ENCODE data around the gene NFIC.

The NFIC gene

GRCh38 chr19:3386447-3387234 is 20.3 kb downstream of the NFIC start:
- Histone ChIP-seq H3K9me2 (replicated peaks; ENCODE audit: low read depth, low read length) (no peaks in the 10 kb centered on the region), H4K20me1 (ENCODE audit: insufficient read depth, low read length, poor library complexity, severe bottlenecking) (peaks cover 53% of the 10 kb centered on the region), H3K36me3 (ENCODE audit: insufficient read depth, low read length) (peaks cover 29% of the 10 kb centered on the region; the same call in 1 of the 2 replicates), H3K79me2 (ENCODE audit: insufficient read depth, low read length) (peaks cover 83% of the 10 kb centered on the region; the same call in 1 of the 2 replicates), H3K4me2 (ENCODE audit: low read depth, low read length, poor library complexity, severe bottlenecking) (no peak overlapping the region), H3K4me1 (ENCODE audit: insufficient read depth, low read length, poor library complexity, severe bottlenecking) (peaks cover 4% of the 10 kb centered on the region), H2AFZ (ENCODE audit: low read length) (no peak overlapping the region), H3K27me3 (ENCODE audit: insufficient read depth, low read length, poor library complexity, severe bottlenecking) (no peaks in the 10 kb centered on the region), H3K4me3 (ENCODE audit: low read length, poor library complexity, severe bottlenecking) (no peak overlapping the region), H3K9ac (ENCODE audit: low read depth, low read length, poor library complexity, severe bottlenecking) (no peak overlapping the region), H3F3A (ENCODE audit: low read depth) (no peaks in the 10 kb centered on the region), H3K9me3 (ENCODE audit: insufficient read depth, low read depth, low read length) (no peaks in the 10 kb centered on the region)
- TF ChIP-seq, protein P1, sequence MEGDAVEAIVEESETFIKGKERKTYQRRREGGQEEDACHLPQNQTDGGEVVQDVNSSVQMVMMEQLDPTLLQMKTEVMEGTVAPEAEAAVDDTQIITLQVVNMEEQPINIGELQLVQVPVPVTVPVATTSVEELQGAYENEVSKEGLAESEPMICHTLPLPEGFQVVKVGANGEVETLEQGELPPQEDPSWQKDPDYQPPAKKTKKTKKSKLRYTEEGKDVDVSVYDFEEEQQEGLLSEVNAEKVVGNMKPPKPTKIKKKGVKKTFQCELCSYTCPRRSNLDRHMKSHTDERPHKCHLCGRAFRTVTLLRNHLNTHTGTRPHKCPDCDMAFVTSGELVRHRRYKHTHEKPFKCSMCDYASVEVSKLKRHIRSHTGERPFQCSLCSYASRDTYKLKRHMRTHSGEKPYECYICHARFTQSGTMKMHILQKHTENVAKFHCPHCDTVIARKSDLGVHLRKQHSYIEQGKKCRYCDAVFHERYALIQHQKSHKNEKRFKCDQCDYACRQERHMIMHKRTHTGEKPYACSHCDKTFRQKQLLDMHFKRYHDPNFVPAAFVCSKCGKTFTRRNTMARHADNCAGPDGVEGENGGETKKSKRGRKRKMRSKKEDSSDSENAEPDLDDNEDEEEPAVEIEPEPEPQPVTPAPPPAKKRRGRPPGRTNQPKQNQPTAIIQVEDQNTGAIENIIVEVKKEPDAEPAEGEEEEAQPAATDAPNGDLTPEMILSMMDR (conservative IDR thresholded peaks at IDR 0.05; ENCODE audit: low read length), result no peak
- no peak for TF ChIP-seq EZH2phosphoT487 (IDR thresholded peaks at IDR 0.05; ENCODE audit: borderline replicate concordance)

GRCh38 chr19:3387645-3388589 is 21.5 kb downstream of the NFIC start:
- no peak for TF ChIP-seq EZH2phosphoT487 (IDR thresholded peaks at IDR 0.05; ENCODE audit: borderline replicate concordance)
- H3K36me3 ChIP-seq (ENCODE audit: insufficient read depth, low read length), result peaks cover 24% of the 10 kb centered on the region; the same call in 1 of the 2 replicates
- peaks cover 4% of the 10 kb centered on the region for H3K4me1 ChIP-seq (ENCODE audit: insufficient read depth, low read length, poor library complexity, severe bottlenecking)
- H3K79me2 ChIP-seq (ENCODE audit: insufficient read depth, low read length), result peaks cover 71% of the 10 kb centered on the region; the same call in 1 of the 2 replicates
- no peaks in the 10 kb centered on the region for H3K9me3 ChIP-seq (ENCODE audit: insufficient read depth, low read depth, low read length)
- H3K9me2 ChIP-seq (replicated peaks; ENCODE audit: low read depth, low read length), result no peaks in the 10 kb centered on the region
- no peak overlapping the region for H3K4me2 ChIP-seq (ENCODE audit: low read depth, low read length, poor library complexity, severe bottlenecking)
- H4K20me1 ChIP-seq (ENCODE audit: insufficient read depth, low read length, poor library complexity, severe bottlenecking), result peaks cover 46% of the 10 kb centered on the region
- no peaks in the 10 kb centered on the region for H3K27me3 ChIP-seq (ENCODE audit: insufficient read depth, low read length, poor library complexity, severe bottlenecking)
- H3K4me3 ChIP-seq (ENCODE audit: low read length, poor library complexity, severe bottlenecking), result no peak overlapping the region
- H3F3A ChIP-seq (ENCODE audit: low read depth), result no peaks in the 10 kb centered on the region
- no peak overlapping the region for H2AFZ ChIP-seq (ENCODE audit: low read length)
- H3K9ac ChIP-seq (ENCODE audit: low read depth, low read length, poor library complexity, severe bottlenecking), result no peak overlapping the region

DNA sequence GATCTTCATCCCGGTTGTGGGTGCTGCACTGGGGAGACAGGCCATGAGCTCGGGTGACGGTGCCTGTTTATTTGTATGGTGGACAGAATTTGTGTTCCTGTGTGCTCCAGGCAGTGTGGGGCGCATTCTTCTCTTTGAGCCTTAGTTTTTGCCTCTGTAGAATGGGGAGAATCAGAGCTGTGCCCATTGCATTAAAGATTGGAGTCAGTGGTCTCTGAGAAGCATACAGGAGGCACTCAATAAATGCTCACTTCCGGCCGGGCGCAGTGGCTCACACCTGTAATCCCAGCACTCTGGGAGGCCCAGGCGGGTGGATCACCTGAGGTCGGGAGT is 23.0 kb downstream of the NFIC start:
- H3K79me2 ChIP-seq (ENCODE audit: insufficient read depth, low read length), result peaks cover 64% of the 10 kb centered on the region; the same call in 1 of the 2 replicates
- H3K9me2 ChIP-seq (replicated peaks; ENCODE audit: low read depth, low read length), result no peaks in the 10 kb centered on the region
- no peak overlapping the region for H3K4me3 ChIP-seq (ENCODE audit: low read length, poor library complexity, severe bottlenecking)
- H3K9me3 ChIP-seq (ENCODE audit: insufficient read depth, low read depth, low read length), result no peaks in the 10 kb centered on the region
- no peak overlapping the region for H2AFZ ChIP-seq (ENCODE audit: low read length)
- peaks cover 16% of the 10 kb centered on the region; the same call in 1 of the 2 replicates for H3K36me3 ChIP-seq (ENCODE audit: insufficient read depth, low read length)
- H3K4me2 ChIP-seq (ENCODE audit: low read depth, low read length, poor library complexity, severe bottlenecking), result no peak overlapping the region
- no peak for TF ChIP-seq EZH2phosphoT487 (IDR thresholded peaks at IDR 0.05; ENCODE audit: borderline replicate concordance)
- TF ChIP-seq, protein P1 (conservative IDR thresholded peaks at IDR 0.05; ENCODE audit: low read length), result no peak
- H4K20me1 ChIP-seq (ENCODE audit: insufficient read depth, low read length, poor library complexity, severe bottlenecking), result peaks cover 37% of the 10 kb centered on the region
- no peak overlapping the region for H3K9ac ChIP-seq (ENCODE audit: low read depth, low read length, poor library complexity, severe bottlenecking)
- H3F3A ChIP-seq (ENCODE audit: low read depth), result no peaks in the 10 kb centered on the region
- H3K4me1 ChIP-seq (ENCODE audit: insufficient read depth, low read length, poor library complexity, severe bottlenecking), result peaks cover 3% of the 10 kb centered on the region
- no peaks in the 10 kb centered on the region for H3K27me3 ChIP-seq (ENCODE audit: insufficient read depth, low read length, poor library complexity, severe bottlenecking)

Measured in Loucy (cell line).